Forelimb muscle (tissue), 1 donor: ENCODE results near the gene SMCHD1. TPM values are rescaled to one million over a fixed set of nuclear protein-coding genes. Genes with fewer than 3 reads are reported as not detected.
"Not testable (repeated sequence)": the region's sequence is repeated elsewhere in the genome, so short reads cannot be mapped to it uniquely, and the experiment has no call there.

Experiments
- DNase-seq: peaks from one replicate; pipeline ENCODE4 v3.0.0-alpha.2; 2013; ENCODE audit warnings: low read depth
- polyA plus RNA-seq: library from polyadenylated mRNA; unstranded; fragments of 120-200 nt; gene quantifications from one replicate; pipeline ENCODE4 v1.2.1, GENCODE V29; 2013; ENCODE audit not compliant: insufficient read length

The SMCHD1 gene
- polyA plus RNA-seq, 1 donor, result 37.2 TPM

GRCh38 chr18:2716394-2717326 lies 61.1 kb downstream of the SMCHD1 start:
- no peak for DNase-seq

DNA sequence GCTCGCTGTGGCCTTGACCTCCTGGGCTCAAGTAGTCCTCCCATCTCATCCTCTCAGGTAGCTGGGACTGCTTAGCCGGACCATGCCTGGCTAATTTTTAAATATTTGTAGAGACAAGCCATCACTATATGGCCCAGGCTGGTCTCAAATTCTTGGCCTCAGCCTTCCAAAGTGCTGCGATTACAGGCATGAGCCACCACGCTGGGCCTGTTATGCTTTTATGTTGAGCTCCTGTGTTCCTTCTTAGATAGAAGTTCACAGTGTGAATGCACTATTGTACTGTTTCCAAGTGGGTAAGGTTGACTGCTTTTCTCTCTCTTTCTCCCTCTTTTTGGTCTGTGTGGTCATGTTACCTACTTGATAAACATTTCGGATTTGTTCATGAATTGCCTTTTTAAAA lies 61.9 kb downstream of the SMCHD1 start:
- DNase-seq, result no peak

DNA sequence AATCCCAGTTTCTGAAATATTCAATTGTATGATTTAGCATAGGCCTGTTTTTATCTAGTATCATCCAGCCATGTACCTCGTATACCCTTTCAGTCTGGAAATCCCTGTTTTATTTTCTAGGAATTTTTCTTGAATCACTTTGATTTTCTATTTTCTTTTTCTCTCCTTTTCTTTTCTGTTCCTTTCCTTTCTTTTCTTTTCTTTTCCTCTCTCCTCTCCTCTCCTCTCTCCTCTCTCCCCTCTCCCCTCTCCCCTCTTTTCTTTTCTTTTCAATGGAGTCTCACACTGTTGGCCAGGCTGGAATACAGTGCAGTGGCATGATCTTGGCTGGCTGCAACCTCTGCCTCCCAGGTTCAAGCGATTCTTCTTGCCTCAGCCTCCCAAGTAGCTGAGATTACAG lies 63.5 kb downstream of the SMCHD1 start:
- no peak for DNase-seq

DNA sequence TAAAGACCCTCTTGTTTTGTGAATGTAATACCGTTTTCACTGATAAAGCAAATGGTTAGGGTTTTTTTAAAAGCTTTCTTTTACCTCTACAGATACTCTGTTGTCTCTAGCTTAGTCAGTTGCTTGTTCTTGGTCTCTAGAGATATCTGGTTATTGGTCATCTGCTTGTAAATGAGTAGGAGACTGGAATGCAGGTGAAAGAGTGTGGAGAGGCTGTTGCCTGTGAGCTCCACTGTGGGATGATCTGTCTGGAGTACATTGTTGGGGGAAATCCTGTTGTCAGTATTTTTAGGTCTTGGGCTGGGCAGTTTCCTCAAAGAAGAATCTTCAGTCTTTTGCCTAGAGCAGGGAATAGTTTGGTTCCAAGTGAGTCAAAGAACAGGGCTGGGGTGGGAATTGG lies 67.7 kb downstream of the SMCHD1 start:
- no peak for DNase-seq

GRCh38 chr18:2729757-2730156 lies 74.2 kb downstream of the SMCHD1 start:
- no peak for DNase-seq

DNA sequence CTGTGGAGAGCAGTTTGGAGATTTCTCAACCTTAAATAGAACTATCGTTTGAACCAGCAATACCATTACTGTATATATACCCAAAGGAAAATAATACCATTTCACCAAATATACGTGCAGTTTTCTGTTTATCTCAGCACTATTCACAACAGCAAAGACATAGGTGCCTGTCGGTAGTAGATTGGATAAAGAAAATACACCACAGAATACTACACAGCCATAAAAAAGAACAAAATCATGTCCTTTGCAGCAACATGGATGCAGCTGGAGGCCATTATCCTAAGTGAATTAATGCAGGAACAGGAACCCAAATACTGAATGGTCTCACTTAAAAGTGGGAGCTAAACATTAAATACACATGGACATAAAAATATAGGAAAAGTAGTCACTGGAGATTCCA lies 81.3 kb downstream of the SMCHD1 start:
- DNase-seq, result no peak

GRCh38 chr18:2740082-2740481 lies 84.6 kb downstream of the SMCHD1 start:
- not testable (repeated sequence) for DNase-seq

DNA sequence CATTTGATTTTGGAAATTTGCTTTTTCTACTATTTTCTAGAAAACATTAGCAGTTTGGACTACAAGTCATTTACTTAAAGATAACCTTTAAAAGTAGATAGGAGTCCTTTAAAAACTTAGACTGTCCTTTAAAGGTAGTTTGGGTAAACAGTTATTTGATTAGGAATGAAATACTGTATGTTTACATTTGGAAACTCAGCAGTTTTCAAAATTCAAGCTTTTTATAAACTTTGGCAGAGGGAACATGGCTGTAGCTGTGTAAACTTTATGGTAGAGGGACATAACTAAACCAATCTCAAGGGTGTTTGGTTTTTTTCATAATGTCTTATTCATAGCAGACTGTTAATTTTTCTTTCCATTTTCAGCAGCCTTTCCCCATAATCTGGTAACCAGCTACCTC lies 90.7 kb downstream of the SMCHD1 start:
- no peak for DNase-seq

DNA sequence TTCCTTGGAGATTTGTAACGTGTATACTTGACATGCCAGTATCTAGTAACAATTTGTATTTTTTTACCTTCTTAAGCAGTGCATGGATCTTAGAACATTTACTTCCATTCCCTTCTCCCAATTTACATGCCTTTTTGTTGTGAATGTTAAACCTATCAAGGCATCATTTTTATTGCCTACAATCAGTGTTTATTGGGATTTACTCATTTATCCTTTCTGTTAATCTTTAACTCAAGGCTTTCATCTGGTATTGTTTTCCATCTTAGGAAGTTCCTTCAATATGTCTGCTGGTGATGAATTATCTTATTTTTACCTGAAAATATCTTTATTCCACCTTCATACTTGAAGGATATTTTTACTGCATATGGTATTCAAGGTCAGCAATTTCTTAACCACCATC lies 102.8 kb downstream of the SMCHD1 start:
- no peak for DNase-seq

DNA sequence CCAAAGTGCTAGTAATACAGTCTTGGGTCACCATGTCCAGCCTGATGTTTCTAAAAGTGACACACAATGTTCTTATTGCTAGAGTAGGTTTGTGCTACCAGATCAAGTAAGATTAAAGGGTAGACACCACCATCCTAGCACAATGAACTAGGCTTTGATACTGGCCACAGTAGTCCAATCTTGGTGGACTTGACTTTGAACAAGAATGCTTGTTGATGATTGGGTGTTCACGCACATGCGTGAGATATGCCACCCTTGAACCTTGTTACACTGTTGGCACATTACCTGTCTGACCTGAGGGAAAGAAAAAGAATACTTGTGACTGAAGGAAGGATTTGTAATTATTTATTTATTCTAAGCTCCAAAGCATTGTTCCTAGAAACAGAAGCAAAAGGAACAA lies 119.1 kb downstream of the SMCHD1 start:
- no peak for DNase-seq

DNA sequence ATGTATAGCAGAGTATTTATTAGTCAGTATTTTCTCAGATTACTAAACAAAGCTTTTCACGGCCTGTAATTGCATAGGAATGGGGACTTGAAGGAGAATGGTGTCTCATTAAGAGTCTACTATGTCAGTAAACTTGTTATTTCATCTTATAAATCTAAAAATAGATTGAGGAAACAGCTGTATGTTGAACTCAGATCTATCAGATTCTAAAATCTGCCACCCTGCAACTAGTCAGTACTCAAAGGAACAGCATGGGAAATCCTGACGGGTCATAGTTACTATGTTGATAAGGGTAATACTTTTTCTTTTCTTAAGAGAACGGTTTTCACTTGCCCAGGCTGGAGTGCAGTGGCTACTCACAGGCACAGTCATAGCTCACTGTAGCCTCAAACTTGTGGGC lies 121.1 kb downstream of the SMCHD1 start:
- no peak for DNase-seq

GRCh38 chr18:2777241-2777640 lies 121.7 kb downstream of the SMCHD1 start:
- no peak for DNase-seq

DNA sequence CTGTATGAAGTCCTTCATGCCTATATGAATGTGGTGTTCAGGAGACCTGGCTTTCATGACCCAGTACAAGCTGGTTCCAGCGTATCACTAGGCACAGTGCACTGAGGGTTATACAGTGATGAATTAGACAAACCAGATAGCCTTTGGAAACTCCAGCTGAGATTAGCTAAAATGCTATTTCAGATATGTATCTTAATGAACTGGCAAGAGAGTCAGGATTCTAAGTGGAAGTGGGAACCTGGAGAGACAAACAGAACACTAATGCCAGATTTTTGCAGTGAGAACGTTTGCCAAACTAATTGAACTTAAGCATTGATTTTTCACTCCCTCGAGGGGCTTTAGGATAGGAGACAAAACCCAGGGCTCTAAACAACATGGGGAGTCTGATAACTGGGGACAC lies 125.2 kb downstream of the SMCHD1 start:
- DNase-seq, result no peak

DNA sequence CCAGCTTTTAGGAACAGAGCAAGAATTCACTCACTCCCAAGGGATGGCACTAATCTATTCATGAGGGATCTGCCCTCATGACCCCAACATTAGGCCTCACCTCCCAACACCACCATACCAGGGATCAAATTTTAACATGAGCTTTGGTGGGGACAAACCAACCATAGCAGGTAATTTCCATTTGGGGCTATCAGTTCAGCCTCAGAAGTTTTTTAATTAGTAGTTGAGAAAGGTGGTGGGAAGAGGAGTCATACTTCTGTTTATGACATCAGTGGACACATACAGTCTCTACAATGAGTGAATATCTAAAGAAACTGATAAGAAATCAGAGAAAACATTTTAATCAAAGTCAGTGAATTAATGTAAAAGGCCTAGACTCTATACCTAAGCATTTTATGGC lies 131.7 kb downstream of the SMCHD1 start:
- DNase-seq, result no peak

DNA sequence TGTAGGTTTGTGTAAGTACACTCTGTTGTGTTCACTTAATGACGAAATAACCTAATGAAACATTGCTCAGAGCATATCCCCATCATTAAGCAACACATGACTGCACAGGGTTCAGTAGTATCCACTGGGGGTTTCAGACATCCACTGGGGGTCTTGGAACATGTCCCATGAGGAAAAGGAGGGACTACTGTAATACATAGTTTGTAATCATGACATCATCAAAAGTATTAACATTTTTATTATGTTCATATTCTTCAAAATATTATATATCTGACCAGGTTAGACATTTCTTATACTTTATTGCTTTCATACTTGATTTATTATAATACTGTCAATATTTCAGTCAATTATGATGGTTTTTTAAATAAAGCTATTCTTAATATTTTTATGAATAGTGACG lies 136.9 kb downstream of the SMCHD1 start:
- no peak for DNase-seq

DNA sequence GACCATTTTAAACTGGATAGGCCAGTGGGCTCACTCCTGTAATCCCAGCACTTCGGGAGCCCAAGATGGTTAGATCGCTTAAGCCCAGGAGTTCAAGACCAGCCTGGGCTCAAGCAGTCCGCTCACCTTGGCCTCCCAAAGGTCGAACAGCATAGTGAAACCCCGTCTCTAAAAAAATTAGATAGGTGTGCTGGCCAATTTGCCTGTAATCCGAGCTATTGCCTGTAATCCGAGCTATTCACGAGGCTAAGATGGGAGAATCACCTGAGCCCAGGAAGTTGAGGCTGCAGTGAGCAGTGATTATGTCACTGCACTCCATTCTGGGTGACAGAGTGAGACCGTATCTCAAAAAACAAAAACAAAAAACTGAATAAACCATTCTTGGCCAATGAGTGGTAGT lies 138.6 kb downstream of the SMCHD1 start:
- no peak for DNase-seq

- no peak for DNase-seq
Observed at GRCh38 chr18:2797951-2798350, 142.4 kb downstream of the SMCHD1 start.

DNA sequence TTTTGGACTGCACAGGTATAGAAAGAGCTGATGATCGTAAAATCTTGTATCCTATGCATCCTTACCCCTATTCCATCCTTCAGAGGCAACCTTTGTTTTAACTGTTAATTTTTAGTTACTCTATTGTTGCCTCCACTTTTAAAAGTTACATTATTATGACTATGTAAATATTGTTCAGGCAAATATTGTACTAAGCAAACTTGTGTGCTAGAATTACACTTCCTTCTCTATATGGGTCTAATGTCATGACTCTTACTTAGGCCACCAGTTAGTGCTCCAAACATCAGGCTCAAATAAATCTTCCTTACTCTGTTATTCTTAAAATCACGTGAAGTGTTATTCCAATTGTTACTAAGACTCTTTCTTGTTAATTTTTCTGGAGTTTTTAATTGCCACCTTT lies 143.8 kb downstream of the SMCHD1 start:
- DNase-seq, result no peak

DNA sequence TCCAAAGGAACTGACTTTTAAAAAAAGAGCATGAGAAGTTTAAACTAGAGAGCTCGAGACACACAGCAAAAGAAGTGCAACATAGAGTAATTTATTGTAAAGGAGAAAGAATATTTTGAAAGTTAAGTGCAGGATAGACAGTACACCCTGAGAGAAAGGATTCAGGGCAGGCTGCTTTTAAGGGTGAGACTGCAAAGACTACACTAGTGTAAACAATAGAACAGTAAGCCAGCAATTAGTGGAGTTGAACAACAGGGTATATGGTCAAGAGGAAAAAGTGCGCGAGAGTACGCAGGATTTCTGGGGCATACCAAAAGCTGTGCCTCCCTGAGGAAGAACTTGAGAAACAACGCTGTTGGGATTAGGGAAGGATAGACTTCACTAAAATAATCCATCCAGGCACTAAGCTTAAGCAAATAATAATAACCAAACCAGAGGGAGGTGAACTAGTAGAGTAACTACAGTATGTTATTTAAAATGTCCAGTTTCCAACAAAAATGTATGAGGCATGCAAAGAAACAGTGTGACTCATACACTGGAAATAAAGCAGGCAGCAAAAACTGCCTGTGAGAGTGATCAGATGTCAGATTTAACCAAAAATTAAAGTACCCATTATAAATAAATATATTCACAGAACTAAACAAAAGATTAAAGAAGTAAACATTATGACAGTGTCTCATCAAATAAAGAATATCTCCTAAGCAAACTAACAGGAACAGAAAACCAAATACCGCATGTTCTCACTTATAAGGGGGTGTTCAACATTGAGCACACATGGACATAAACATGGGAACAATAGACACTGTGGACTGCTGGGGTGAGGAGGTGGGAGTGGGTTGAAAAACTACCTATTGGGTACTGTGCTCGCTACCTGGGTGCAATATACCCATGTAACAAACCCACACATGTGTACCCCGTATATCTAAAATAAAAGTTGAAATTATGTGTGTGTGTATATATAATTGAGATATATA lies 150.7 kb downstream of the SMCHD1 start:
- DNase-seq, result no peak

- not testable (repeated sequence) for DNase-seq
Observed at GRCh38 chr18:2808640-2809039, 153.1 kb downstream of the SMCHD1 start.

- not testable (repeated sequence) for DNase-seq
Observed at GRCh38 chr18:2809666-2810183, 154.2 kb downstream of the SMCHD1 start.

- no peak for DNase-seq
Observed at GRCh38 chr18:2811416-2811815, 155.9 kb downstream of the SMCHD1 start.
